Osteoblast (primary cell): ENCODE measurements around the gene CRB2. TPM values are rescaled to one million over a fixed set of nuclear protein-coding genes. Genes with fewer than 3 reads are reported as not detected.

Source experiments
- DNase-seq: peaks from one replicate; pipeline ENCODE4 v3.0.0; 2011; ENCODE audit warnings: low spot score, mixed read lengths; ENCODE audit not compliant: insufficient read length; ENCODE audit errors: missing footprints
- H2AFZ ChIP-seq: 2 replicates; pipeline ENCODE4 v1.6.0; 2011; ENCODE audit warnings: mild to moderate bottlenecking, low read length
- H3K27ac ChIP-seq: 2 replicates; pipeline ENCODE4 v1.5.1; 2011; ENCODE audit warnings: mild to moderate bottlenecking, low read depth, low read length, moderate library complexity
- H3K27me3 ChIP-seq: 2 replicates; pipeline ENCODE4 v1.6.0; 2012; ENCODE audit warnings: mild to moderate bottlenecking, control low read depth, inconsistent platforms, low read length, moderate library complexity; ENCODE audit not compliant: insufficient read depth
- H3K36me3 ChIP-seq: 2 replicates; pipeline ENCODE4 v1.5.1; 2011; ENCODE audit warnings: mild to moderate bottlenecking, low read length, control low read depth, moderate library complexity; ENCODE audit not compliant: insufficient read depth
- H3K4me1 ChIP-seq: 2 replicates; pipeline ENCODE4 v1.5.1; 2011; ENCODE audit warnings: mild to moderate bottlenecking, low read length, control low read depth, moderate library complexity; ENCODE audit not compliant: insufficient read depth
- H3K4me2 ChIP-seq: 2 replicates; pipeline ENCODE4 v1.6.0; 2011; ENCODE audit warnings: mild to moderate bottlenecking, low read length; ENCODE audit not compliant: insufficient read depth
- H3K4me3 ChIP-seq: fragments of 200-600 bp; sonication (generic); 3 replicates; pipeline ENCODE4 v1.5.1; 2012; ENCODE audit warnings: mild to moderate bottlenecking, low read length, inconsistent platforms; ENCODE audit not compliant: insufficient read depth
- H3K79me2 ChIP-seq: 2 replicates; pipeline ENCODE4 v1.6.0; 2012; ENCODE audit warnings: mild to moderate bottlenecking, low read length, control low read depth, inconsistent platforms; ENCODE audit not compliant: insufficient read depth
- H3K9me3 ChIP-seq: 2 replicates; pipeline ENCODE4 v1.5.1; 2011; ENCODE audit warnings: low read depth, low read length, control low read depth
- H4K20me1 ChIP-seq: 2 replicates; pipeline ENCODE4 v1.6.0; 2012; ENCODE audit warnings: mild to moderate bottlenecking, low read length, control low read depth; ENCODE audit not compliant: insufficient read depth
- total RNA-seq: library from RNA; depleted of rRNA; stranded (reverse); fragments of >200 nt; gene quantifications from 2 replicates; pipeline ENCODE4 v1.2.3, GENCODE V29; 2012
- TF ChIP-seq, protein P1 (sequence below): IDR thresholded peaks from 2 replicates; pipeline ENCODE4 v1.5.1; 2011; ENCODE audit warnings: mild to moderate bottlenecking, low read depth, low read length, moderate library complexity; ENCODE audit errors: extremely low read depth

CRB2 gene
- total RNA-seq, 1 donor: not detected

DNA sequence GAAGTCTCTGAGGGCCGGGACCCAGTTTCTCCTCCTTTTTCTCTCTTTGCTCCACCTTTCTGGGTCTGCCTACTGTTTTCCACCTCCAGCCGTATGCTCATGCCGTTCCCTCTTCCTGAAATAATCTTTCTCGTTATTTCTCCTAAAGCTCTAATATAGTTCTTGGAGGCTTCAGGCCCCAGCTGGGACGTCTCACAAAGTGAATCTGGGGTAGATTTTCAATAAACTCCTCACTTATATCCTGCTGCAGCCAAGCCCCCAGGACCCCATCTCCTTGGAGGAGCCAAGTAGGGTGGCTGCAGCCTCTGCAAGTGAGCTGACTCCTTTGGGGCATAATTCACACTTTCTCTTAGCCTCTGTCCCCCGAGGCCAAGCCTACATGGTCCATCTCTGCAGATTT is 14.2 kb upstream of the CRB2 start:
- no peak overlapping the region for H3K4me2 ChIP-seq
- no peaks in the 10 kb centered on the region for H3K9me3 ChIP-seq
- H3K36me3 ChIP-seq: no peaks in the 10 kb centered on the region
- H3K27me3 ChIP-seq: no peaks in the 10 kb centered on the region
- H2AFZ ChIP-seq: no peak overlapping the region
- no peak overlapping the region for H3K4me3 ChIP-seq
- no peak for DNase-seq
- TF ChIP-seq, protein P1, sequence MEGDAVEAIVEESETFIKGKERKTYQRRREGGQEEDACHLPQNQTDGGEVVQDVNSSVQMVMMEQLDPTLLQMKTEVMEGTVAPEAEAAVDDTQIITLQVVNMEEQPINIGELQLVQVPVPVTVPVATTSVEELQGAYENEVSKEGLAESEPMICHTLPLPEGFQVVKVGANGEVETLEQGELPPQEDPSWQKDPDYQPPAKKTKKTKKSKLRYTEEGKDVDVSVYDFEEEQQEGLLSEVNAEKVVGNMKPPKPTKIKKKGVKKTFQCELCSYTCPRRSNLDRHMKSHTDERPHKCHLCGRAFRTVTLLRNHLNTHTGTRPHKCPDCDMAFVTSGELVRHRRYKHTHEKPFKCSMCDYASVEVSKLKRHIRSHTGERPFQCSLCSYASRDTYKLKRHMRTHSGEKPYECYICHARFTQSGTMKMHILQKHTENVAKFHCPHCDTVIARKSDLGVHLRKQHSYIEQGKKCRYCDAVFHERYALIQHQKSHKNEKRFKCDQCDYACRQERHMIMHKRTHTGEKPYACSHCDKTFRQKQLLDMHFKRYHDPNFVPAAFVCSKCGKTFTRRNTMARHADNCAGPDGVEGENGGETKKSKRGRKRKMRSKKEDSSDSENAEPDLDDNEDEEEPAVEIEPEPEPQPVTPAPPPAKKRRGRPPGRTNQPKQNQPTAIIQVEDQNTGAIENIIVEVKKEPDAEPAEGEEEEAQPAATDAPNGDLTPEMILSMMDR: no peak
- H3K27ac ChIP-seq: no peak overlapping the region
- no peaks in the 10 kb centered on the region for H3K79me2 ChIP-seq
- no peaks in the 10 kb centered on the region for H4K20me1 ChIP-seq
- no peaks in the 10 kb centered on the region for H3K4me1 ChIP-seq

DNA sequence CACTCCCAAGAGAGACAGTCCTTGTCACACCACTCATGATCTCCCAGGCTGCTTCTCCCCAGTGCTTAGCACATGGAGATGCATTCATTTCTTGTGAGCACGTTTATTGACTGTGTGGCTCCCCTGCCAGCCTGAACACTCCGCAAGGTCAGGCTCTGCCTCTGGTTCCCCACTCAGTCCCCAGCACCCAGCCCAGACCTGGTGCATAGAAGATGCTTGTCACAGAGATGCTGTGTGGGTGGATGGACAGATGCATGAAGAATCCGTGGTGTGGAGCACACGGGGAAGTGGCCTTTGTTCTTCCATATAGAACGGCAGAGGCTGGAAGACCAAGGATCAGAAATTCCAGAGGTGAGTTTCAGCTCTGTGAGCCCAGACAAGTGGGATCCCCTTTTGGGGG is 13.8 kb upstream of the CRB2 start:
- Histone ChIP-seq H3K79me2 (no peaks in the 10 kb centered on the region), H3K27me3 (no peaks in the 10 kb centered on the region), H3K36me3 (no peaks in the 10 kb centered on the region), H3K4me3 (no peak overlapping the region), H2AFZ (no peak overlapping the region), H3K9me3 (no peaks in the 10 kb centered on the region), H4K20me1 (no peaks in the 10 kb centered on the region), H3K4me2 (no peak overlapping the region), H3K4me1 (no peaks in the 10 kb centered on the region), H3K27ac (no peak overlapping the region)
- no peak for DNase-seq
- TF ChIP-seq, protein P1: no peak

DNA sequence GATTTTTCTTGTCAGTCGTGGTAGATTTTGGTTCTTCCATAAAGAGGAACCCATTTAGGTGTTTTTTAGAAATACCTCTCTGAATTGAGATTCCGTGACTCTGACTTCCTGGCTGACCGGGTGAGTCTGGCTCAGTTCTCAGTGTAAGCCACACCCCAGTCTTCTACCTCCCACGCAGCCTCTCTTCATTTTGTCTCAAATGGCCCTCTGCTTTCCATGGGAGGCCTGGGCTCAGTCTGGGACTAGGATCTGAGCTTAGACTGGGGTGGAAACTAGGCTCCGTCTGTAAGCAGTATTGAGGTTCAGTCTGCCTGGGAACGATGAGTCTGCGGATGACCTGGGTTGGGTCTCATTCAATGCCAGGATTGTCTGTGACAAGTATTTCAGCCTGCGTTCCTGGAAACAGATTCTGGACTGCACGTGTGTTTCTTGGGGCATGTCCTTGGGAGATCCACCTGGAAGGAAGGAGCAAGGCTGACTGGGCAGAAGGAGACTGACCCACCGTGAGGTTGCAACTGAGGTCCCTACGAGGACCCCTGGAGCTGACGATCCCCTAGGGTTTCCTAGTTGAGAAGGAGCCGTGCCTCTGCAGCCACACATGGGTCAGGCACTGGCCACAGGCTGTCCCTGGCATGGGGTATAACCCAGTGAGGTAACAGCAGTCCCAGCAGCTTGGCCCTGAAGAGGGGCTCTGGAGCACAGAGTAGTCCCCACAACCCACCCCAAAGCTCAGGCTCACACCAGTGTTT is 12.4 kb upstream of the CRB2 start:
- H3K4me2 ChIP-seq: no peak overlapping the region
- no peaks in the 10 kb centered on the region for H3K9me3 ChIP-seq
- H4K20me1 ChIP-seq: no peaks in the 10 kb centered on the region
- H3K27me3 ChIP-seq: peaks cover 7% of the 10 kb centered on the region
- no peaks in the 10 kb centered on the region for H3K79me2 ChIP-seq
- no peak overlapping the region for H3K4me3 ChIP-seq
- H3K4me1 ChIP-seq: no peaks in the 10 kb centered on the region
- no peak overlapping the region for H2AFZ ChIP-seq
- no peak overlapping the region for H3K27ac ChIP-seq
- TF ChIP-seq, protein P1: no peak
- DNase-seq: peak; percentile 80
- H3K36me3 ChIP-seq: no peaks in the 10 kb centered on the region

DNA sequence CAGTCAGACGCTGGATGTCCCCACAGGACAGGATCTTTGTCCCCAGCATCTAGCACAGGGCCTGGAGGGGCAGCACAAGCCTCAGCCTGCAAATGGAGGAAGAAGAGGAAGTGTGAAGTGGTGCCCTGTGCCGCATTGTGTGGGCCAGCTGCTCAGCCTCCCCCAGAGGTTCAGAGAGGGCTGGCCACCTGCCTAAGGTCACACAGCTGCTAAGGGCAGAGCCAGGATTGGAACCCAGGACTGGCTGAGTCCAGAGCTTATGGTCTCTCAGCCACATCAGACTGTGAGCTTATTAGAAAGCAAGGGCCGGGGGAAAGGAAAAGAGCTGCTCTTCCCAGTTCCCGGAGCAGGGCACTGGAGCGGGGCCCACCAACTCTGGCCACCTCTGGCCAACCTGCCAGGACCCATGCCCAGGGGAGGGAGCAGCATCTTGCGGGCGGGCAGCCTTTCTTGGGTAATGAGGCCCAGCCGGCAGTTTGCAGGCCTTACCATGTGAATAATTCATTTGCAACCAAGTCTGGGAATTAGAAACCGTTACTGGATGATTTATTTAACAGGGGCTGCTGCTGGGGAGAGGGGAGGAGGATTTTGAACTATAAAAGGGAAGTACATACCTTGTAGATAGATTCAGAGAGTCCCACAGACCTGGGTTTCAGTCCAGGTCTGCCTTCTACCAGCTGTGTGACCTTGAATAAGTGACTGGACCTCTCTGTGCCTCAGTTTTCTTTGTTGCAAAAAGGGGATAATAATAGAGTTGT is 11.6 kb upstream of the CRB2 start:
- H3K27ac ChIP-seq: no peak overlapping the region
- peaks cover 10% of the 10 kb centered on the region for H3K27me3 ChIP-seq
- DNase-seq: peak; percentile 46
- no peaks in the 10 kb centered on the region for H4K20me1 ChIP-seq
- no peaks in the 10 kb centered on the region for H3K79me2 ChIP-seq
- no peaks in the 10 kb centered on the region for H3K36me3 ChIP-seq
- H2AFZ ChIP-seq: no peak overlapping the region
- H3K9me3 ChIP-seq: no peaks in the 10 kb centered on the region
- TF ChIP-seq, protein P1: no peak
- no peaks in the 10 kb centered on the region for H3K4me1 ChIP-seq
- no peak overlapping the region for H3K4me2 ChIP-seq
- H3K4me3 ChIP-seq: no peak overlapping the region
